Measurements from ENCODE around the gene CGNL1.

CGNL1 gene

GRCh38 chr15:57548351-57548750 is 172.0 kb downstream of the CGNL1 start:
- no peak for TF ChIP-seq CTCF (IDR thresholded peaks at IDR 0.05; ENCODE audit: low read depth, low read length, missing control alignments)
- no peak overlapping the region for H3K27ac ChIP-seq
- no peak for DNase-seq
- no peaks in the 10 kb centered on the region for H3K36me3 ChIP-seq (replicated peaks)
- no peak overlapping the region for H3K4me3 ChIP-seq (ENCODE audit: low read depth, low read length)
- in situ Hi-C loops (cut with HindIII; ENCODE audit: low pct_ligation_motif_present, low sequenced_read_pairs) = no loop called here
- H3K27me3 ChIP-seq (replicated peaks) = no peaks in the 10 kb centered on the region

GRCh38 chr15:57548835-57549234 is 172.5 kb downstream of the CGNL1 start:
- in situ Hi-C loops (cut with HindIII; ENCODE audit: low pct_ligation_motif_present, low sequenced_read_pairs) = no loop called here
- Histone ChIP-seq H3K36me3 (replicated peaks) (no peaks in the 10 kb centered on the region), H3K27me3 (replicated peaks) (no peaks in the 10 kb centered on the region), H3K27ac (no peak overlapping the region), H3K4me3 (ENCODE audit: low read depth, low read length) (no peak overlapping the region)
- no peak for DNase-seq
- no peak for TF ChIP-seq CTCF (IDR thresholded peaks at IDR 0.05; ENCODE audit: low read depth, low read length, missing control alignments)

- no peak for TF ChIP-seq CTCF (IDR thresholded peaks at IDR 0.05; ENCODE audit: low read depth, low read length, missing control alignments)
- no peaks in the 10 kb centered on the region for H3K27me3 ChIP-seq (replicated peaks)
- H3K4me3 ChIP-seq (ENCODE audit: low read depth, low read length) = no peak overlapping the region
- DNase-seq = no peak
- no peaks in the 10 kb centered on the region for H3K36me3 ChIP-seq (replicated peaks)
- no peak overlapping the region for H3K27ac ChIP-seq
- in situ Hi-C loops (cut with HindIII; ENCODE audit: low pct_ligation_motif_present, low sequenced_read_pairs) = no loop called here
Measured at GRCh38 chr15:57549935-57550334, 173.6 kb downstream of the CGNL1 start.

GRCh38 chr15:57550640-57551039 is 174.3 kb downstream of the CGNL1 start:
- Histone ChIP-seq H3K36me3 (replicated peaks) (no peaks in the 10 kb centered on the region), H3K27ac (no peak overlapping the region), H3K27me3 (replicated peaks) (no peaks in the 10 kb centered on the region), H3K4me3 (ENCODE audit: low read depth, low read length) (no peak overlapping the region)
- DNase-seq = no peak
- in situ Hi-C loops (cut with HindIII; ENCODE audit: low pct_ligation_motif_present, low sequenced_read_pairs) = no loop called here
- no peak for TF ChIP-seq CTCF (IDR thresholded peaks at IDR 0.05; ENCODE audit: low read depth, low read length, missing control alignments)

GRCh38 chr15:57551715-57552677 is 175.7 kb downstream of the CGNL1 start:
- Histone ChIP-seq H3K27me3 (replicated peaks) (no peaks in the 10 kb centered on the region), H3K4me3 (ENCODE audit: low read depth, low read length) (no peak overlapping the region), H3K27ac (peak overlapping the region; percentile 58), H3K36me3 (replicated peaks) (no peaks in the 10 kb centered on the region)
- in situ Hi-C loops (cut with HindIII; ENCODE audit: low pct_ligation_motif_present, low sequenced_read_pairs) = no loop called here
- peak; percentile 70 for DNase-seq
- no peak for TF ChIP-seq CTCF (IDR thresholded peaks at IDR 0.05; ENCODE audit: low read depth, low read length, missing control alignments)

Measured in brain microvascular endothelial cell (primary cell).